T-helper 1 cell treated with Interleukin-12 subunit alpha and Interleukin-12 subunit beta and Interleukin-4 antibody, amounts not matched to agents 30 μg/mL and 1 μg/mL, for 36 hours (primary cell): ENCODE data around the gene PPP1R11.
A peak's percentile ranks its signal among the peaks of the same experiment; 100 is the strongest.

Experiments used
- H3K27ac Mint-ChIP-seq: one replicate; pipeline ENCODE4 v1.8.0; 2021; ENCODE audit warnings: mild to moderate bottlenecking, mixed read lengths
- H3K27me3 Mint-ChIP-seq: one replicate; pipeline ENCODE4 v1.8.0; 2021; ENCODE audit warnings: low read depth, mixed read lengths
- H3K36me3 Mint-ChIP-seq: one replicate; pipeline ENCODE4 v1.8.0; 2021; ENCODE audit warnings: low read depth, mixed read lengths
- H3K4me1 Mint-ChIP-seq: one replicate; pipeline ENCODE4 v1.8.0; 2021; ENCODE audit warnings: low read depth, mixed read lengths
- H3K4me3 Mint-ChIP-seq: one replicate; pipeline ENCODE4 v1.8.0; 2021; ENCODE audit warnings: mild to moderate bottlenecking, moderate library complexity, mixed read lengths
- H3K9me3 Mint-ChIP-seq: one replicate; pipeline ENCODE4 v1.8.0; 2021; ENCODE audit warnings: mixed read lengths

PPP1R11 gene

GRCh38 chr6:30097902-30098768 is 31.1 kb downstream of the PPP1R11 start:
- Mint-ChIP-seq H3K9me3 (no peaks in the 10 kb centered on the region), H3K27ac (no peak overlapping the region), H3K4me3 (no peak overlapping the region), H3K36me3 (peaks cover 3% of the 10 kb centered on the region), H3K4me1 (peaks cover 36% of the 10 kb centered on the region), H3K27me3 (peaks cover 75% of the 10 kb centered on the region)

GRCh38 chr6:30100154-30100553 is 33.2 kb downstream of the PPP1R11 start:
- Mint-ChIP-seq H3K27ac (no peak overlapping the region), H3K4me3 (peak overlapping the region; percentile 44), H3K4me1 (peaks cover 40% of the 10 kb centered on the region), H3K36me3 (no peaks in the 10 kb centered on the region), H3K9me3 (no peaks in the 10 kb centered on the region), H3K27me3 (peaks cover 70% of the 10 kb centered on the region)

GRCh38 chr6:30100585-30101443 is 33.8 kb downstream of the PPP1R11 start:
- Mint-ChIP-seq H3K4me1 (peaks cover 40% of the 10 kb centered on the region), H3K9me3 (no peaks in the 10 kb centered on the region), H3K27me3 (peaks cover 66% of the 10 kb centered on the region), H3K36me3 (no peaks in the 10 kb centered on the region), H3K27ac (peak overlapping the region; percentile 63), H3K4me3 (peak overlapping the region; percentile 81)

- peaks cover 40% of the 10 kb centered on the region for H3K4me1 Mint-ChIP-seq
- H3K9me3 Mint-ChIP-seq, result no peaks in the 10 kb centered on the region
- peaks cover 63% of the 10 kb centered on the region for H3K27me3 Mint-ChIP-seq
- no peaks in the 10 kb centered on the region for H3K36me3 Mint-ChIP-seq
- peak overlapping the region; percentile 81 for H3K4me3 Mint-ChIP-seq
- peak overlapping the region; percentile 63 for H3K27ac Mint-ChIP-seq
Measured at GRCh38 chr6:30101444-30102413, 34.7 kb downstream of the PPP1R11 start.

GRCh38 chr6:30102414-30102969 is 35.5 kb downstream of the PPP1R11 start:
- peak overlapping the region; percentile 11 for H3K27ac Mint-ChIP-seq
- peaks cover 57% of the 10 kb centered on the region for H3K27me3 Mint-ChIP-seq
- no peaks in the 10 kb centered on the region for H3K9me3 Mint-ChIP-seq
- H3K4me1 Mint-ChIP-seq, result peaks cover 39% of the 10 kb centered on the region
- no peaks in the 10 kb centered on the region for H3K36me3 Mint-ChIP-seq
- peak overlapping the region; percentile 88 for H3K4me3 Mint-ChIP-seq

GRCh38 chr6:30102970-30103871 is 36.2 kb downstream of the PPP1R11 start:
- Mint-ChIP-seq H3K4me1 (peaks cover 39% of the 10 kb centered on the region), H3K9me3 (no peaks in the 10 kb centered on the region), H3K36me3 (peaks cover 2% of the 10 kb centered on the region), H3K4me3 (peak overlapping the region; percentile 88), H3K27ac (peak overlapping the region; percentile 37), H3K27me3 (peaks cover 57% of the 10 kb centered on the region)

- Mint-ChIP-seq H3K27me3 (peaks cover 57% of the 10 kb centered on the region), H3K4me1 (peaks cover 36% of the 10 kb centered on the region), H3K27ac (no peak overlapping the region), H3K4me3 (peak overlapping the region; percentile 88), H3K36me3 (peaks cover 2% of the 10 kb centered on the region), H3K9me3 (no peaks in the 10 kb centered on the region)
Measured at GRCh38 chr6:30103872-30104179, 36.8 kb downstream of the PPP1R11 start.

GRCh38 chr6:30104661-30105060 is 37.7 kb downstream of the PPP1R11 start:
- Mint-ChIP-seq H3K27me3 (peaks cover 53% of the 10 kb centered on the region), H3K9me3 (no peaks in the 10 kb centered on the region), H3K27ac (no peak overlapping the region), H3K36me3 (peaks cover 2% of the 10 kb centered on the region), H3K4me3 (no peak overlapping the region), H3K4me1 (peaks cover 39% of the 10 kb centered on the region)

- H3K27me3 Mint-ChIP-seq, result peaks cover 72% of the 10 kb centered on the region
- H3K36me3 Mint-ChIP-seq, result peaks cover 2% of the 10 kb centered on the region
- H3K4me3 Mint-ChIP-seq, result no peak overlapping the region
- H3K9me3 Mint-ChIP-seq, result no peaks in the 10 kb centered on the region
- peaks cover 18% of the 10 kb centered on the region for H3K4me1 Mint-ChIP-seq
- no peak overlapping the region for H3K27ac Mint-ChIP-seq
Measured at GRCh38 chr6:30111266-30111856, 44.4 kb downstream of the PPP1R11 start.

- Mint-ChIP-seq H3K4me3 (no peak overlapping the region), H3K27me3 (peaks cover 73% of the 10 kb centered on the region), H3K4me1 (peaks cover 18% of the 10 kb centered on the region), H3K36me3 (peaks cover 2% of the 10 kb centered on the region), H3K9me3 (no peaks in the 10 kb centered on the region), H3K27ac (no peak overlapping the region)
Measured at GRCh38 chr6:30112402-30112994, 45.5 kb downstream of the PPP1R11 start.

GRCh38 chr6:30113003-30113759 is 46.2 kb downstream of the PPP1R11 start, which contains the start of gene TRIM31:
Gene TRIM31, minus strand, starts transcription at chr6:30113090. Its CDS starts 285 bp downstream, at chr6:30112805.
- no peaks in the 10 kb centered on the region for H3K9me3 Mint-ChIP-seq
- H3K27me3 Mint-ChIP-seq, result peaks cover 71% of the 10 kb centered on the region
- H3K27ac Mint-ChIP-seq, result no peak within 1 kb of the TSS
- no peaks in the 10 kb centered on the region for H3K36me3 Mint-ChIP-seq
- no peak within 1 kb of the TSS for H3K4me3 Mint-ChIP-seq
- H3K4me1 Mint-ChIP-seq, result peaks cover 12% of the 10 kb centered on the region

- Mint-ChIP-seq H3K4me1 (peaks cover 11% of the 10 kb centered on the region), H3K27ac (no peak overlapping the region), H3K27me3 (peaks cover 69% of the 10 kb centered on the region), H3K36me3 (no peaks in the 10 kb centered on the region), H3K9me3 (no peaks in the 10 kb centered on the region), H3K4me3 (no peak overlapping the region)
Measured at GRCh38 chr6:30113841-30114240, 46.8 kb downstream of the PPP1R11 start.
